Activated T-helper 9 cell treated with anti-CD3 and anti-CD28 coated beads, Interleukin-2, amount 50 U/mL, for 16 hours (primary cell): ENCODE measurements around the gene PLK1.
"Not testable (repeated sequence)": the region's sequence is repeated elsewhere in the genome, so short reads cannot be mapped to it uniquely, and the experiment has no call there.

Experiments
- DNase-seq: peaks from one replicate; pipeline ENCODE4 v3.0.0-alpha.2; 2020; ENCODE audit warnings: low read depth

PLK1 gene

DNA sequence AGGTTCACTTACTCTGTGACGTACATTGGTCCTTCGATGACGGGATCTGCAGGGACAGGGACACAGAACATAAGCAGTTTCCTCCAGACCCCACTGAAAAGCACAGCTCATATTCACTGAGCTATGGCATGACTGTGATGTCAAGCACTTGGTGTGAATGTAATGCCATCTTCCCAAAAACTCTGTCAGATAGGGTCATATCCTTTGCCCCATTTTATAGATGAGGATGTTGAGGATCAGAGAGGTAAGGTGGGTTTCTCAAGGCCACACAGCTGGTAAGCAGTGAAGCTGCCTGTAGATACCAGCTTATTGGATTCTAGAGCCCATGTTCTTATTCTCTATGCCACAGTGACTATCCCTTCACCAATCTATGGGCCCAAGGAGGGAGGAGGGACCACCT is 31.8 kb downstream of the PLK1 start:
- no peak for DNase-seq

DNA sequence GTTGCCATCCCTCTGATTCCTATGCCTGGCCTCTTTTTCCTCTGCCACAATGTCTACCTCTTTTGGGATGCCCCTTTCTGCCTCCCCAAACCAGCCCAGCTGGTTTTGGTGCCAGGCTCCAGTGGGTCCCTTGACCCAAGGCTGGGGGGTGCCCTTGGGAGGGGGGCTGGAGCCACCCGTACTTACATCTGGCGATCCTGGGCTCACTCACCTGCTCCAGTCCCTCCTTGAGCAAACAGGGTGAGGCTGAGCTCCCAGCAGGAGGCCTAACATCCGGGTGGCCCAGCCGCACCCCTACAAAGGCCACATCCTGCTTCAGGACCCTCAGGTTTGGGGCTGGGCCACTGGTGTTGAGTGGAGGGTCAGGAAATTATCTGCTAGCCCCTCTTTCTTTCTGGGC is 33.1 kb downstream of the PLK1 start:
- no peak for DNase-seq

GRCh38 chr16:23712976-23713375 is 34.3 kb downstream of the PLK1 start, which contains the start of gene ERN2:
Gene ERN2, minus strand, starts transcription at chr16:23713222. Its CDS starts 35 bp downstream, at chr16:23713187.
- no peak for DNase-seq

DNA sequence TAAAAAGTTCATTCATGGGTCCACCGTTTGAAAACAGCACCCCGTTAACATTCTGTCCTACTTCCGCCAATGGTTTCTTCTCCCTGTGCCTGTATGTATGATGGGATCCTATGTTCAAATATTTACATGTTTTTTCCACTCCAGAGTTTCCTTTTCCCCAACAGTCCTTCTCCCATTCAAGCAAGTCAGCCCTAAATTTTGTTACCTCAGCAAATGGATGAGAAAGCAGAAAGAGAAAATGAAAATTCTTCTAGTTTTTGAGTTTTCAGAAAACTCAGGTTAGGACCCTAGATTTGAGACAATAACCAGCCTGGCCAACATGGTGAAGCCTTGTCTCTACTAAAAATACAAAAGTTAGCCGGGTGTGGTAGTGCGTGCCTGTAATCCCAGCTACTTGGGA is 37.8 kb downstream of the PLK1 start:
- no peak for DNase-seq

GRCh38 chr16:23722613-23723240 is 44.0 kb downstream of the PLK1 start:
- not testable (repeated sequence) for DNase-seq

GRCh38 chr16:23724096-23724784 is 45.6 kb downstream of the PLK1 start:
- no peak for DNase-seq

GRCh38 chr16:23724785-23725131 is 46.1 kb downstream of the PLK1 start:
- DNase-seq: no peak

DNA sequence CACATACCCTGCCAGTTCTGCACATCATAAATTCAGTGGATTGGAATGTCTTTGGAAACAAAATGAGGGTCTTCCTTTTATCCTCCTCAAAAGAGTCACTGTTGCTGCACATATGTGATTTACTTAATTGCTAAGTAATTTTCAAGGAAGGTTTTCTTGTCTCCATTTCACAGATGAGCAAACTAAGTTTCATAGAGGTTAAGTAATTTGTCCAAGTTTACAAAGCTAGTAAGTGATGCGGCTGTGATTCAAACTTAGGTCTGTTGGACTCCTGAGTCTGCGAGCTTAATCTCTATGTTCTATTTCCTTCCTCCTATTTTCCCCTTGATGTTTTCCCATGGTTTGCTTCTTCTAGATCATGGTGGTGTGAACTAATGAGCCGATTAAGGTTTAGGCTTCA is 48.0 kb downstream of the PLK1 start:
- DNase-seq: no peak

DNA sequence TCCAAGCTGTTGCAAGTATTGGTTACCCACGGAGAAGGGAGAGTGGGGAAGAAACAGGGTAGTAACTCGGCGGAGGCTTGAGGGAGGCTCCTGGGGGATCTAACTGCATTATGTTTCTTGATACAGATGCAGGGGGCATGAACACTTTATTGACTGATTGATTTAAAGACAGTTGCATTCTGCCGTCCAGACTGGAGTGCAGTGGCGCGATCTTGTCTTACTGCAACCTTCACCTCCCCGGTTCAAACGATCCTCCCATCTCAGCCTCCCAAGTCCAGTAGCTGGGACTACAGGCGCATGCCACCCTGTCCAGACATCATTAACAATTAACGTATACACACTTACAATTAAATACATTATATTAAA is 49.4 kb downstream of the PLK1 start:
- no peak for DNase-seq

- no peak for DNase-seq
These were observed 51.1 kb downstream of the PLK1 start for GRCh38 chr16:23729503-23730424.

- DNase-seq: no peak
These were observed 55.6 kb downstream of the PLK1 start for GRCh38 chr16:23734176-23734893.

DNA sequence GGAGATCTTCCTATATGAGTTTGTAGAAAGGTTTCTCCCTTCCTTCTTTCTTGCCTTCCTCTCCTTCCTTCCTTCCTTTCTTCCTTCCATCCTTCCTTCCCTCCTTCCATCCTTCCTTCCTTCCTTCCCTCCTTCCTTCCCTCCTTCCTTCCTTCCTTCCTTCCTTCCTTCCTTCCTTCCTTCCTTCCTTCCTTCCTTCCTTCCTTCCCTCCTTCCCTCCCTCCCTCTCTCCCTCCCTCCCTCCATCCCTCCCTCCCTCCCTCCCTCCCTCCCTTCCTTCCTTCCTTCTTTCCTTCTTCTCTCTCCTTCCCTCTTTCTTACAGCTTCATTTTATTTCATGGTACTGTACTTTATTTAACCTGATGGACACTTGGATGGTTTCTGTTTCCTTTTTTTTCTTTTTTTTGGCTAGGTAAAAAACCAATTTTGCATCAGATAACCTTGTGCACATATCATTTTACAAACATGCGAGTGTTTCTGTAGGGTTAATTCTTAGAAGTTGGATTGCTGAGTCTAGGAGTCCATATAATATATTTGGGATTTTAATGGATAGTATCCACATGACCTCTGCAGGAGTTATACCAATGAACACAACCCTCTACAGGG is 58.8 kb downstream of the PLK1 start:
- DNase-seq: not testable (repeated sequence)

DNA sequence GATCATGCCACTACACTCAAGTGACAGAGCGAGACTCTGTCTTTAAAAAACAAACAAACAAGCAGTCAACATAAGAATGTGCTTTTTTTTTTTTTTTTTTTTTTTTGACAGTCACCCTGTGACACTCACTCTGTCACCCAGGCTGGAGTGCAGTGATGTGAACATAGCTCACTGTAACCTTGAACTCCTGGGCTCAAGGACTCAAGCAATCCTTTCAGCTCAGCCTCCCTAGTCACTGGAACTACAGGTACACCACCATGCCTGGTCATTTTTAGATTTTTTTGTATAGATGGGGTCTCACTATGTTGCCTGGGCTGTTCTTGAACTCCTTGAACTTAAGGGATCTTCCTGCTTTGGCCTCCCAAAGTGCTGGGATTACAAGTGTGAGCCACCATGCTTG is 60.8 kb downstream of the PLK1 start:
- DNase-seq: no peak
